Stimulated activated CD8-positive, alpha-beta memory T cell treated with anti-CD3 and anti-CD28 coated beads, Interleukin-4, amount 100 ng/mL, for 48 hours (primary cell): Measurements from ENCODE around the gene PARD3.
"Not testable (repeated sequence)": the region's sequence is repeated elsewhere in the genome, so short reads cannot be mapped to it uniquely, and the experiment has no call there.

ENCODE experiments used
- DNase-seq: peaks from one replicate; pipeline ENCODE4 v3.0.0-alpha.2; 2020

The PARD3 gene

DNA sequence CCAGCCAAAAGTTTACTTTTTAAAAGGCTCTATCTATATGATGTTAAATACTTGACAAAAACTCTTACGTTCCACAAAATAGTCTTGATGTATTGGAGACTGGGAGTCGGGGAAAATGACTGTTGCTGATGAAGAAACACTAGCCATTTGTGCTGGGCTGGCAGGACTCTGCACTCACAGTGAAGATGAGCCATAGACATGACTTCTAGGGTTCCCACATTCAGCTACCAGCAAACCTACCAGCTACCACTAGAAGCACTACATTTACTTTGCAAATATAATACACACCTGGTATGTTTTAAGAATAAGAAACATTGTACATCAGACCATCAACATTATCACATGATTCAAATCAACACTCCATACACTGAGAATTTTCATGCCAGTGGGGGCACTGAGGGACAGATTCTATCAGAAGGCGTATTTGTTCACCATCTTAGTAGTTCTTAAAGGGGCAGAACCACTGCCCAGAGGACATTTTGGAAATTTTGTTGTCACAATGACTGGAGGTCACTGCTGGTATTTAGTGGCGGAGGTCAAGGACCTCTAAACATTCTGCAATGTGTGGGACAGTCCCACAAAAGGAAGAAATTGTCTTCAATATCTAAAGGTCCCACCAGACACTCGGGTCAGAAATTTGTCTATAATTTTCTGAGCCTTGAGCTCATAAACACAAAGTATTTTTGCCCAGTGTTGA is 52.3 kb downstream of the PARD3 start:
- no peak for DNase-seq

DNA sequence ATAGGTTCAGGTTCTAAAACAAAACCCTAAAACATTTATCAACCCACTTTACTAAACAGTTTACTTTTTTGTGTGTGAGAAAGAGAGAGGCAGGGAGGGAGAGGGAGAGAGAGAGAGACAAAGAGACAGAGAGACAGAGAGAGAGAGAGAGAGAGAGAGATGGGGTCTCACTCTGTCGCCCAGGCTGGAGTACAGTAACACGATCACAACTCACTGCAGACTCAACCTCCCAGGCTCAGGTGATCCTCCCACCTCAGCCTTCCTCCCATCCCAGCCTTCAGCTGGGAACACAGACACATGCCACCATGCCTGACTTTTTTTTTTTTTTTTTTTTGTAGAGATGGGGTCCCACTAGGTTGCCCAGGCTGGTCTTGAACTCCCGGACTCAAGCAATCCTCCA is 52.9 kb downstream of the PARD3 start:
- DNase-seq: no peak

GRCh38 chr10:34761453-34761852 is 53.6 kb downstream of the PARD3 start:
- DNase-seq: no peak

DNA sequence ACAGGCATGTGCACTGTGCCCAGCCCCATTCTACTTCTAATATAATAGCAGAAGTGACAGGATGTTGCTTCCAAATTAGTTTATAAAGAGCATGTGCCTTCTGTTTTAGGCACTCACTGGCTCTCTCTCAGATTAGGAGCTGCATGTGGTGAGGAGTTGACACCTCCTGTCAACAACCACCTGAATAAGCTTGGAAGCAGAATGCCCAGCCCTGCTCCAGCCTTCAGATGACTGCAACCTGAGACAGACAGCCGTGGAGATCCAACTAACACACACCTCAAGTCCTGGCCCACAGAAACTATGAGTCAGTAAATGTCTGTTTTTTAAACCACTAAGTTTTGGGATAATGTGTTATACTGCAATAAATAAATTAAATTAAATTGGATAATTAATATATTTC is 54.5 kb downstream of the PARD3 start:
- DNase-seq: no peak

- no peak for DNase-seq
Measured at GRCh38 chr10:34759837-34760215, 55.3 kb downstream of the PARD3 start.

GRCh38 chr10:34759161-34759836 is 55.8 kb downstream of the PARD3 start:
- DNase-seq: no peak

DNA sequence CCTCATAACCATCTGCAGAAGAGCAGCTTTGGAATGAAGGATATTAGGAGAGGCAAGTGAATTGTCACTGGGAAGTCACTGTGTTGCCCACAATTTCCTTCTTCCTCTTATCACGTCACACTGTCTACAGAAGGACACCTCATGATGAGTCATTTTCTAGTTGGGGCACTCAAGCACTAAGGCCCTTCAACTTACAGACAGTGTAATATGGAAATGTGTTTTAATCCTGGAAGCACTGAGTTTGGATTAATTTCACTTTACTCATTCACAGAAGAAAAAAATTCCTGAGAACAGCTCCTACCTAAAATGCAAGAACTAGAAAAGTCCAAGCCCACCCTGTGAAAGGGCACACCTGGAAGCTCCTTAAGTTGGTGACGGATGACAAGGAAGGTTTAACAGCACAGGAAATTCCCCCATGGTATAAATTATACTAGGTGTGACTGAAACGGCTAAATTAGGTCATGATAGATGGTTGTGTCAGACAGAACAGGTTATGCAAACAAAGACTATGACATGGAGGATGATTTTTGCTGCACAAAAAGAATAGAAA is 56.6 kb downstream of the PARD3 start:
- DNase-seq: no peak

DNA sequence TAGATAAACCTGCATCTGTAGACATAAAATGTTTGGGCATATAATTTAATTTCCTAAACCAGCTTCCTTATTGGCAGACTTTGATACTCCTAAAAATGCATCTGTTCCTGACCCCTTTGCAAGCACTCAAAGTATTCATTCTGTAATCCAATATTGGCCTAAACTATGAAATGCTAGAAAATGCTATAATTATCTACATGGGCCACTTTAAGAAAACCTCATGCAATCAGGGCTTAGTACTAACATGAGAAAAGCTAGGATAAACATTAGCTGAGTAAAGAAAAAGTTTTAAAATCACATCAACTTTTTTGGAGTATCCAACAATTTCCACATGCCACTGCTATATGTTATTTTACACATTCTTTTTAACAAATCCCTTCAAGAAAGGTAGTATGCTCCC is 57.2 kb downstream of the PARD3 start:
- no peak for DNase-seq

GRCh38 chr10:34757181-34757580 is 57.9 kb downstream of the PARD3 start:
- not testable (repeated sequence) for DNase-seq

DNA sequence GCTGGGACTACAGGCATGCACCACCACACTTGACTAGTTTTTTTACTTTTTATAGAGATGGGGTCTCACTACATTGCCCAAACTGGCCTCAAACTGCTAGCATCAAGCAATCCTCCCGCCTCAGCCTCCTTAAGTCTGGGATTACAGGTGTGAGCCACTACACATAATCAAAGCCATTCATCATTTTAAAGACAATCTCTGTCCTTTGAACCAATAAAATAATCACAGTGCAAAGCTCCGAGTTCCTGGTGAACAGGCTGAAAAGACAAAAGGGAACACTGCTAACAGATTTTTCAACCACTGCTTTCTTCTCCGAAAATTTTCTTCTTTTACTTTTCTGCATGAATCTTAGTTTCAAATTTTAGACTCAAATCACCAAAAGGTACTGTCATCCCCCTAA is 58.5 kb downstream of the PARD3 start:
- no peak for DNase-seq

- no peak for DNase-seq
Measured at GRCh38 chr10:34753014-34753757, 61.9 kb downstream of the PARD3 start.

- DNase-seq: no peak
Measured at GRCh38 chr10:34751272-34751671, 63.8 kb downstream of the PARD3 start.

GRCh38 chr10:34750795-34751194 is 64.3 kb downstream of the PARD3 start:
- not testable (repeated sequence) for DNase-seq

DNA sequence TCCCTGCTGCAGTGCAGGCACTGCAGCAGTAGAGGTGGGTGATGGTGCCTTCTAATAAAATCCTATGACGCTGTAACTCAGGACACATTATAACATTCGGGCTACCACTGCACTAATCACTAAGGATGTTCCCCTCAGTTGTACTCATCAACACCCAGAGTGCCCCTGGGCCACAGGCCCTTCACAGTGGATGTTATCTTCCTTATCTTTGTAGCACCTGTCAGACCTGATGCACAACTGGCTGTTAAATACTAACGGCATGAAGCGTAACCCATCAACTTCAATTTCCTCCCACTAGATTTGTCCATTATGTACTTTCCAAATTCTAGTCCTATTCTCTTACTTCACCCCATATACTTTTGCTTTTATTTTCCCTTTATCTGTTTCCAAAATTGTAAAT is 66.3 kb downstream of the PARD3 start:
- DNase-seq: no peak

GRCh38 chr10:34748357-34748756 is 66.7 kb downstream of the PARD3 start:
- DNase-seq: no peak

DNA sequence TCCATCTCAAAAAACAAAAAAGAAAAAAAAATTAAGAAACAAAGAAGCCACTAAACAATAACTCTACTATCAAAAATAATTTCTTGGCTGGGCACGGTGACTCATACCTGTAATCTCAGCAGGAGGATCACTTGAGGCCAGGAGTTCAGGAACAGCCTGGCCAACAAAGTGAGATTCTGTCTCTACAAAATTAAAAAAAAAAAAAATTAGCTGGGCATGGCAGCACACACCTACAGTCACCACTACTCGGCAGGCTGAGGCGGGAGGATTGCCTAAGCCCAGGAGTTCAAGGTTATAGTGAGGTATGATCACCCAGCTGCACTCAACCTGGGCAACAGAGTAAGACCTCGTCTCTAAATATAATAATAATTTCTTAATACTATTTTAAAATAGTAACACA is 69.0 kb downstream of the PARD3 start:
- DNase-seq: no peak

DNA sequence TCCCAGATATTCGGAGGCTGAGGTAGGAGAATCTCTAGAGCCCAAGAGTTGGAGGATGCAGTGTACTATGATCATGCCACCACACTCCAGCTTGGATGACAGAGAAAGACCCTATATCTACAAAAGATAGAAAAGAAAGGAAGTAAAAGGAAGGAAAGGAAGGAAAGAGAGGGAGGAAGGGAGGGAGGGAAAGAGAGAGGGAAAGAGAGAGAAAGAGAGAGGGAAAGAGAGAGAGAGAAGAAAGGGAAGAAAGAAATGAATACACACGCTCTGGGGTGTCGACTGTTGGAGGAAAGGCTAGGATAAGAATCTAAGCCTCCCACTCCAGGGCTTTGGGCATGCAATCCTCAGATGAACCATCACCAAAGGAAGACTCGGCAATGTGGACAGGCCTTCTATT is 69.9 kb downstream of the PARD3 start:
- DNase-seq: no peak

DNA sequence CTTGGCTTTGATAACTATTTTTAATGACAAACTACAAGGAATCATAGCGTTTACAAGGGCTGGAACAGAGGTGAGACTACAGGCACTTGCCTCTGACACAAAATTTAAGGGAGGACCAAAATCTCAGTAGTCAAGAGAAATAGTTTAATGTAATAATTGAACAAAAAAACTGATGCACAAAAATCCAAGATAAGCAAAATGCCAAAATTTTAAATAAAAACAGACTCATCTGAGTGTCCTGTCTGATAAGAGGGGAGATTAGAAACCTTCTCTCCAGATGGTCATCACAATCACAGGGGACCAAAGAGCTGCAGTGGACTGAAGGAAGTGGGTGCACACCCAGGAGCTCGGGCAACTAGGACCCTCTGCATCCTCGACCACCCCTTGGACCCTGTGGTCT is 70.5 kb downstream of the PARD3 start:
- no peak for DNase-seq

GRCh38 chr10:34743814-34744213 is 71.3 kb downstream of the PARD3 start:
- no peak for DNase-seq

DNA sequence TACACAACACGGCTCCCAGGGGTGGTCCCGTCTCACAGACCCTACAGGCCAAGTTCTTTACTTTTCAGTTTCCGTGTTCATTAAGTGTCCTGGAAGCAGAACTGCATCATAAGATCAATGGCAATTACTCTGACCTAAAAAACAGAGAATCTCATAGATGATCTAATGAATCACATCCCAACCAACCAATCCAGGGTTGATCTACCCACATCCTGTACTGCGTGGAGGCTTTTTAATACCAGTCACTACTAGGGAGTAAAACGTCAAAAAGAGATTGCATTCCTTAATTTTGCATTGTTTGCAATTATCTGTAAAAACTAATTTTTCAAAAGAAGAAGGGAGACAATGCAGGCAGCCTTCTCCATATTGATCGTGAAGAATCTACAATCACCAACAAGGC is 72.6 kb downstream of the PARD3 start:
- DNase-seq: no peak

DNA sequence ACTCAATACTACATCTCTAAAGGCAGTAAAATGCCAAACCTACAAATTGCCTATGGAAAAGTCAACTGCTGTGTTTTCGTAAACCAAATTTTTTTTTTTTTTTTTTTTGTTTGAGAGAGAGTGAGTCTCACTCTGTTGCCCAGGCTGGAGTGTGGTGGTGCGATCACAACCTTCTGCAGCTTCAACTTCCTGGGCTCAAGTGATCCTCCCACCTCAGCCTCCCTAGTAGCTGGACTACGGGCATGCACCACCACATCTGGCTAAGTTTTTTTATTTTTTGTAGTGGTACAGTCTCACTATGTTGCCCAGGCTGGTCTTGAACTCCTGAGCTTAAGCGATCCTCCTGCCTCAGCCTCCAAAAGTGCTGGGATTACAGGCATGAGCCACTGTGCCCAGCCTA is 74.0 kb downstream of the PARD3 start:
- not testable (repeated sequence) for DNase-seq

DNA sequence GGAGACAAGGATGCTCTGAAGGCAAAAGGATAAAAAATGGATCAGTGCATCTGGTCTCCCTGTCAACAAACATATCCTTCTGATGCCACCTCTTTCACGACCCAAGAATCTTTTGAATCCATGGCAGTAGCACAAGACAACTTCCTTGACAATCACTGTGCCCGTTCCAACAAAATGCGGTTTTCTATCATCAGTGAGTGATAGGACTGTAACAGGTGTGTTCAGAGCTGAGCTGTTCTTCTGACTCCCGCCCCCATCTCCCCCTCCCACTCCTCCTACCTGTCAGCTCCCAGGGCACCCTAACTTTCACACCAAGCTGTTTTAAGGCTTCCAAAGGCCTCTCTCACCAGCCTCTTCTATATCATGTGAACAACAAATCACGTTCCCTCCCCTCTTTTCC is 74.8 kb downstream of the PARD3 start:
- no peak for DNase-seq

GRCh38 chr10:34739915-34740314 is 75.2 kb downstream of the PARD3 start:
- DNase-seq: no peak

GRCh38 chr10:34737772-34738169 is 77.3 kb downstream of the PARD3 start:
- no peak for DNase-seq
